Thyroid gland (tissue), 4 donors: ENCODE results near the gene PTPMT1.

ENCODE experiments used
- POLR2A ChIP-seq, 2 donors: fragments of 450-650 bp; IDR thresholded peaks; one replicate each; pipeline ENCODE4 v1.6.1; 2017; ENCODE audit warnings: antibody characterized with exemption in 2 of 2, mild to moderate bottlenecking in 2 of 2, moderate library complexity in 1 of 2
- TF ChIP-seq, protein P1 (sequence below), 6 experiments: fragments of 200-600 bp in 3 of 6; fragments of 450-650 bp in 3 of 6; sonication (generic) in 3 of 6; IDR thresholded peaks; one replicate each; pipeline ENCODE4 v1.5.1; 2016 to 2019; ENCODE audit warnings: antibody characterized with exemption in 6 of 6, mild to moderate bottlenecking in 2 of 6, inconsistent platforms in 1 of 6, moderate library complexity in 1 of 6

GRCh38 chr11:47570651-47571356 is 5.4 kb downstream of the PTPMT1 start:
- TF ChIP-seq, protein P1, sequence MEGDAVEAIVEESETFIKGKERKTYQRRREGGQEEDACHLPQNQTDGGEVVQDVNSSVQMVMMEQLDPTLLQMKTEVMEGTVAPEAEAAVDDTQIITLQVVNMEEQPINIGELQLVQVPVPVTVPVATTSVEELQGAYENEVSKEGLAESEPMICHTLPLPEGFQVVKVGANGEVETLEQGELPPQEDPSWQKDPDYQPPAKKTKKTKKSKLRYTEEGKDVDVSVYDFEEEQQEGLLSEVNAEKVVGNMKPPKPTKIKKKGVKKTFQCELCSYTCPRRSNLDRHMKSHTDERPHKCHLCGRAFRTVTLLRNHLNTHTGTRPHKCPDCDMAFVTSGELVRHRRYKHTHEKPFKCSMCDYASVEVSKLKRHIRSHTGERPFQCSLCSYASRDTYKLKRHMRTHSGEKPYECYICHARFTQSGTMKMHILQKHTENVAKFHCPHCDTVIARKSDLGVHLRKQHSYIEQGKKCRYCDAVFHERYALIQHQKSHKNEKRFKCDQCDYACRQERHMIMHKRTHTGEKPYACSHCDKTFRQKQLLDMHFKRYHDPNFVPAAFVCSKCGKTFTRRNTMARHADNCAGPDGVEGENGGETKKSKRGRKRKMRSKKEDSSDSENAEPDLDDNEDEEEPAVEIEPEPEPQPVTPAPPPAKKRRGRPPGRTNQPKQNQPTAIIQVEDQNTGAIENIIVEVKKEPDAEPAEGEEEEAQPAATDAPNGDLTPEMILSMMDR (IDR thresholded peaks at IDR 0.05), result no peak
- TF ChIP-seq POLR2A (IDR thresholded peaks at IDR 0.05), result no peak
